RKO (cell line): Measurements from ENCODE around the gene PCBP1.
A peak's percentile ranks its signal among the peaks of the same experiment; 100 is the strongest.
"Not testable (repeated sequence)": the region's sequence is repeated elsewhere in the genome, so short reads cannot be mapped to it uniquely, and the experiment has no call there.

Experiments
- DNase-seq: peaks from one replicate; pipeline ENCODE4 v3.0.0-alpha.2; 2016; ENCODE audit warnings: low spot score

Gene PCBP1

GRCh38 chr2:70086838-70087701 is at the start of gene PCBP1:
PCBP1 (plus strand) TSS chr2:70087477; CDS start chr2:70087744, 267 bp downstream.
- peak; percentile 94 for DNase-seq

- no peak for DNase-seq
Observed at GRCh38 chr2:70039366-70039765, 47.9 kb upstream of the PCBP1 start.

GRCh38 chr2:70041663-70042062 is 45.6 kb upstream of the PCBP1 start:
- no peak for DNase-seq

GRCh38 chr2:70042246-70042645 is 45.0 kb upstream of the PCBP1 start:
- DNase-seq, result no peak

- DNase-seq, result no peak
Observed at GRCh38 chr2:70043252-70043875, 43.9 kb upstream of the PCBP1 start.

- DNase-seq, result no peak
Observed at GRCh38 chr2:70044290-70045040, 42.8 kb upstream of the PCBP1 start.

GRCh38 chr2:70045405-70045804 is 41.9 kb upstream of the PCBP1 start:
- no peak for DNase-seq

GRCh38 chr2:70045932-70046331 is 41.3 kb upstream of the PCBP1 start:
- DNase-seq, result no peak

GRCh38 chr2:70046534-70046933 is 40.7 kb upstream of the PCBP1 start:
- no peak for DNase-seq

- DNase-seq, result no peak
Observed at GRCh38 chr2:70047451-70047850, 39.8 kb upstream of the PCBP1 start.

- no peak for DNase-seq
Observed at GRCh38 chr2:70049255-70049654, 38.0 kb upstream of the PCBP1 start.

- DNase-seq, result no peak
Observed at GRCh38 chr2:70050631-70051425, 36.4 kb upstream of the PCBP1 start.

- not testable (repeated sequence) for DNase-seq
Observed at GRCh38 chr2:70055259-70055658, 32.0 kb upstream of the PCBP1 start.

GRCh38 chr2:70061317-70061716 is 26.0 kb upstream of the PCBP1 start:
- DNase-seq, result no peak

- DNase-seq, result no peak
Observed at GRCh38 chr2:70062270-70062669, 25.0 kb upstream of the PCBP1 start.

- DNase-seq, result no peak
Observed at GRCh38 chr2:70068119-70068518, 19.2 kb upstream of the PCBP1 start.

- DNase-seq, result peak; percentile 43
Observed at GRCh38 chr2:70069049-70069448, 18.2 kb upstream of the PCBP1 start.

GRCh38 chr2:70070542-70071268 is 16.6 kb upstream of the PCBP1 start:
- peak; percentile 90 for DNase-seq

- DNase-seq, result no peak
Observed at GRCh38 chr2:70073493-70073892, 13.8 kb upstream of the PCBP1 start.

GRCh38 chr2:70078384-70078783 is 8.9 kb upstream of the PCBP1 start:
- DNase-seq, result no peak

GRCh38 chr2:70080610-70081200 is 6.6 kb upstream of the PCBP1 start:
- no peak for DNase-seq
